ENCODE measurements around the gene SLC13A3.

Gene SLC13A3

GRCh38 chr20:46555370-46555956 lies 95.8 kb downstream of the SLC13A3 start:
- Histone ChIP-seq H3K4me3 (ENCODE audit: low read depth, low read length, poor library complexity, severe bottlenecking) (no peak overlapping the region), H3K27ac (ENCODE audit: low read depth, low read length, poor library complexity, severe bottlenecking) (no peak overlapping the region), H3K9me3 (ENCODE audit: low read length) (no peaks in the 10 kb centered on the region), H2AFZ (ENCODE audit: low read length) (no peak overlapping the region), H4K20me1 (ENCODE audit: insufficient read depth, low read length) (no peaks in the 10 kb centered on the region), H3K4me1 (ENCODE audit: insufficient read depth, low read length, severe bottlenecking) (no peaks in the 10 kb centered on the region), H3F3A (ENCODE audit: insufficient read depth, low read length) (no peaks in the 10 kb centered on the region), H3K9ac (ENCODE audit: low read length) (no peak overlapping the region), H3K9me2 (ENCODE audit: low read depth, low read length) (no peaks in the 10 kb centered on the region), H3K79me2 (ENCODE audit: insufficient read depth, low read length) (no peaks in the 10 kb centered on the region), H3K36me3 (ENCODE audit: insufficient read depth, low read length) (no peaks in the 10 kb centered on the region), H3K4me2 (ENCODE audit: low read length) (no peak overlapping the region), H3K27me3 (ENCODE audit: insufficient read depth, low read length) (no peaks in the 10 kb centered on the region)
- no peak for TF ChIP-seq CTCF (IDR thresholded peaks at IDR 0.05; ENCODE audit: low read length)
- TF ChIP-seq EZH2 (IDR thresholded peaks at IDR 0.05; ENCODE audit: borderline replicate concordance, low read length) = no peak

DNA sequence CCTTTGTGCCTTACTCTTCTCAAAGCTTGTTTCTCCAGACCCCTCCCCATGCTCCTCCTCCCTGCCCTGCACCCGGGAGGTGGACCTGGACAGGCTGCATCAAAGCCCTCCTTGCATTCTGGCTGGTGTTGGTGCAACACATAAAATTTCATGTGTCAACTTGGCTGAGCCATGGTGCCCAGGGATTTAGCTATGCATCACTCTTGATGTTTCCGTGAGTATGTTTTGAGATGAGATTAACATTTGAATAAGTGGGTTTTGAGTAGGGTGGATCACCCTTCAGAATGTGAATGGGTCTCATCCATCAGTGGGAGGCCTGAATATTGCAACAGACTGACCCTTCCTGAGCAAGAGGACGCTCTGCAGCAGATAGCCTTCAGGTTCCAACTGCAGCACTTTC lies 96.4 kb downstream of the SLC13A3 start:
- Histone ChIP-seq H3K4me1 (ENCODE audit: insufficient read depth, low read length, severe bottlenecking) (no peaks in the 10 kb centered on the region), H4K20me1 (ENCODE audit: insufficient read depth, low read length) (no peaks in the 10 kb centered on the region), H3K27me3 (ENCODE audit: insufficient read depth, low read length) (no peaks in the 10 kb centered on the region), H3K4me2 (ENCODE audit: low read length) (no peak overlapping the region), H3K9ac (ENCODE audit: low read length) (no peak overlapping the region), H3F3A (ENCODE audit: insufficient read depth, low read length) (no peaks in the 10 kb centered on the region), H3K79me2 (ENCODE audit: insufficient read depth, low read length) (no peaks in the 10 kb centered on the region), H3K36me3 (ENCODE audit: insufficient read depth, low read length) (no peaks in the 10 kb centered on the region), H3K9me2 (ENCODE audit: low read depth, low read length) (no peaks in the 10 kb centered on the region), H2AFZ (ENCODE audit: low read length) (no peak overlapping the region), H3K27ac (ENCODE audit: low read depth, low read length, poor library complexity, severe bottlenecking) (no peak overlapping the region), H3K4me3 (ENCODE audit: low read depth, low read length, poor library complexity, severe bottlenecking) (no peak overlapping the region), H3K9me3 (ENCODE audit: low read length) (no peaks in the 10 kb centered on the region)
- TF ChIP-seq CTCF (IDR thresholded peaks at IDR 0.05; ENCODE audit: low read length) (no peak), EZH2 (IDR thresholded peaks at IDR 0.05; ENCODE audit: borderline replicate concordance, low read length) (no peak)

GRCh38 chr20:46553926-46554325 lies 97.3 kb downstream of the SLC13A3 start:
- H3K9me3 ChIP-seq (ENCODE audit: low read length) = no peaks in the 10 kb centered on the region
- no peaks in the 10 kb centered on the region for H3F3A ChIP-seq (ENCODE audit: insufficient read depth, low read length)
- H2AFZ ChIP-seq (ENCODE audit: low read length) = no peak overlapping the region
- no peak overlapping the region for H3K4me2 ChIP-seq (ENCODE audit: low read length)
- no peaks in the 10 kb centered on the region for H4K20me1 ChIP-seq (ENCODE audit: insufficient read depth, low read length)
- H3K9me2 ChIP-seq (ENCODE audit: low read depth, low read length) = no peaks in the 10 kb centered on the region
- H3K36me3 ChIP-seq (ENCODE audit: insufficient read depth, low read length) = no peaks in the 10 kb centered on the region
- H3K4me3 ChIP-seq (ENCODE audit: low read depth, low read length, poor library complexity, severe bottlenecking) = no peak overlapping the region
- H3K9ac ChIP-seq (ENCODE audit: low read length) = no peak overlapping the region
- no peak overlapping the region for H3K27ac ChIP-seq (ENCODE audit: low read depth, low read length, poor library complexity, severe bottlenecking)
- no peak for TF ChIP-seq EZH2 (IDR thresholded peaks at IDR 0.05; ENCODE audit: borderline replicate concordance, low read length)
- TF ChIP-seq CTCF (IDR thresholded peaks at IDR 0.05; ENCODE audit: low read length) = no peak
- H3K4me1 ChIP-seq (ENCODE audit: insufficient read depth, low read length, severe bottlenecking) = no peaks in the 10 kb centered on the region
- H3K27me3 ChIP-seq (ENCODE audit: insufficient read depth, low read length) = no peaks in the 10 kb centered on the region
- H3K79me2 ChIP-seq (ENCODE audit: insufficient read depth, low read length) = no peaks in the 10 kb centered on the region

Measured in OCI-LY1 (cell line).